IMR-90 (cell line): ENCODE results near the gene GSK3B. TPM values are rescaled to one million over a fixed set of nuclear protein-coding genes. Genes with fewer than 3 reads are reported as not detected.

Experiments
- ATAC-seq: fragments of 200-7000 bp; cut with Tn5 transposase; 2 replicates; pipeline ENCODE4 v1.9.1; 2020; ENCODE audit warnings: low read depth, mild to moderate bottlenecking, moderate library complexity
- BruUV-seq: library from RNA; stranded (reverse); fragments of 400-500 nt; replicated peaks from 2 replicates; lab custom pipeline; 2021; lab: Mats Ljungman, UMichigan
- CTCF ChIA-PET: fragments of 300-600 bp; formaldehyde crosslinking; extraction: SDS; loops from one replicate; lab custom pipeline; 2021; ENCODE audit warnings: antibody characterized with exemption; lab: Yijun Ruan, JAX
- POLR2A ChIA-PET: fragments of 300-600 bp; sonication (Branson Sonifier 250); formaldehyde crosslinking; loops from one replicate; lab custom pipeline; 2022; ENCODE audit warnings: antibody characterized with exemption; ENCODE audit not compliant: unreplicated experiment; lab: Charles Lee
- DNase-seq: peaks from one replicate; pipeline ENCODE4 v3.0.0; 2013
- H2AFZ ChIP-seq: replicated peaks from 2 replicates; pipeline ENCODE3; 2013; ENCODE audit warnings: low read length, mild to moderate bottlenecking; ENCODE audit not compliant: poor library complexity
- H2AK5ac ChIP-seq: 2 replicates; pipeline ENCODE4 v1.6.1; 2013; ENCODE audit warnings: low read depth, low read length, inconsistent platforms
- H2AK9ac ChIP-seq: replicated peaks from 2 replicates; pipeline ENCODE3; 2013; ENCODE audit warnings: mild to moderate bottlenecking, low read depth, low read length, moderate library complexity; ENCODE audit not compliant: poor library complexity
- H2BK120ac ChIP-seq: 2 replicates; pipeline ENCODE4 v1.6.1; 2013; ENCODE audit warnings: low read depth, low read length, inconsistent platforms
- H2BK15ac ChIP-seq: 3 replicates; pipeline ENCODE4 v1.6.1; 2013; ENCODE audit warnings: low read depth, low read length, inconsistent platforms
- H2BK20ac ChIP-seq: 2 replicates; pipeline ENCODE4 v1.6.1; 2013; ENCODE audit warnings: low read depth, mild to moderate bottlenecking, inconsistent platforms, low read length, moderate library complexity
- H2BK5ac ChIP-seq: 2 replicates; pipeline ENCODE4 v1.6.1; 2013; ENCODE audit warnings: mild to moderate bottlenecking, low read depth, low read length, inconsistent platforms; ENCODE audit not compliant: poor library complexity, severe bottlenecking
- H3K14ac ChIP-seq: replicated peaks from 2 replicates; pipeline ENCODE4 v1.6.1; 2013; ENCODE audit warnings: low read depth, low read length, inconsistent platforms
- H3K18ac ChIP-seq: 2 replicates; pipeline ENCODE4 v1.6.1; 2013; ENCODE audit warnings: low read depth, low read length, control low read depth
- H3K23ac ChIP-seq: 2 replicates; pipeline ENCODE4 v1.6.1; 2013; ENCODE audit warnings: low read depth, low read length, inconsistent platforms
- H3K27ac ChIP-seq: 2 replicates; pipeline ENCODE4 v1.5.1; 2013; ENCODE audit warnings: mild to moderate bottlenecking, control low read depth, low read length; ENCODE audit not compliant: insufficient read depth
- H3K27me3 ChIP-seq: 2 replicates; pipeline ENCODE4 v1.6.1; 2013; ENCODE audit warnings: low read length; ENCODE audit not compliant: control insufficient read depth, insufficient read depth
- H3K36me3 ChIP-seq: 2 replicates; pipeline ENCODE4 v1.6.1; 2013; ENCODE audit warnings: low read length, mixed read lengths; ENCODE audit not compliant: control insufficient read depth, insufficient read depth
- H3K4ac ChIP-seq: 2 replicates; pipeline ENCODE4 v1.6.1; 2013; ENCODE audit warnings: low read depth, low read length, inconsistent platforms
- H3K4me1 ChIP-seq: 2 replicates; pipeline ENCODE4 v1.6.1; 2013; ENCODE audit warnings: low read length, mixed read lengths; ENCODE audit not compliant: control insufficient read depth, insufficient read depth
- H3K4me2 ChIP-seq: 2 replicates; pipeline ENCODE4 v1.6.1; 2013; ENCODE audit warnings: low read depth, mild to moderate bottlenecking, control low read depth, low read length, moderate library complexity
- H3K4me3 ChIP-seq: 2 replicates; pipeline ENCODE4 v1.5.1; 2013; ENCODE audit warnings: low read depth, mild to moderate bottlenecking, control low read depth, low read length, moderate library complexity; ENCODE audit not compliant: insufficient read depth
- H3K56ac ChIP-seq: 2 replicates; pipeline ENCODE4 v1.6.1; 2013; ENCODE audit warnings: low read length, inconsistent platforms; ENCODE audit not compliant: insufficient read depth; ENCODE audit errors: extremely low read depth
- H3K79me1 ChIP-seq, 2 experiments: 2 replicates each; pipeline ENCODE4 v1.6.1; 2013; ENCODE audit warnings: low read length in 2 of 2, inconsistent platforms in 1 of 2, low read depth in 1 of 2
- H3K9ac ChIP-seq: 2 replicates; pipeline ENCODE4 v1.6.1; 2013; ENCODE audit warnings: low read depth, low read length, control low read depth
- H3K9me1 ChIP-seq: 2 replicates; pipeline ENCODE4 v1.6.1; 2013; ENCODE audit warnings: low read length, inconsistent platforms; ENCODE audit not compliant: insufficient read depth
- H3K9me3 ChIP-seq: 2 replicates; pipeline ENCODE4 v1.6.1; 2013; ENCODE audit warnings: low read length; ENCODE audit not compliant: control insufficient read depth, insufficient read depth
- H4K20me1 ChIP-seq: 2 replicates; pipeline ENCODE4 v1.6.1; 2013; ENCODE audit warnings: low read length, inconsistent platforms; ENCODE audit not compliant: insufficient read depth
- H4K5ac ChIP-seq: 2 replicates; pipeline ENCODE4 v1.6.1; 2013; ENCODE audit warnings: mild to moderate bottlenecking, low read depth, low read length, control low read depth
- H4K8ac ChIP-seq, 2 experiments: 2 replicates each; pipeline ENCODE4 v1.6.1; 2013; ENCODE audit warnings: low read depth in 2 of 2, low read length in 2 of 2, control low read depth in 1 of 2, inconsistent platforms in 1 of 2
- H4K91ac ChIP-seq: 2 replicates; pipeline ENCODE4 v1.6.1; 2013; ENCODE audit warnings: low read depth, low read length, inconsistent platforms; ENCODE audit not compliant: insufficient read depth
- BHLHE40 ChIP-seq: fragments of 150-350 bp; IDR thresholded peaks from 2 replicates; pipeline ENCODE4 v1.6.1; 2016; ENCODE audit warnings: mild to moderate bottlenecking, low read depth, low read length
- CEBPB ChIP-seq: IDR thresholded peaks from 2 replicates; pipeline ENCODE4 v1.6.1; 2012; ENCODE audit warnings: low read depth, low read length, improper control_type of control experiment
- CHD1 ChIP-seq: IDR thresholded peaks from 2 replicates; pipeline ENCODE4 v1.6.1; 2012; ENCODE audit warnings: low read depth, low read length, improper control_type of control experiment
- CTCF ChIP-seq: conservative IDR thresholded peaks from 2 replicates; pipeline ENCODE4 v1.5.1; 2012; ENCODE audit warnings: mild to moderate bottlenecking, low read depth, low read length, improper control_type of control experiment
- ELK1 ChIP-seq: fragments of 150-350 bp; IDR thresholded peaks from 2 replicates; pipeline ENCODE4 v1.6.1; 2016; ENCODE audit warnings: low read depth, mild to moderate bottlenecking, low read length, moderate library complexity, borderline replicate concordance
- FOS ChIP-seq: fragments of 150-350 bp; IDR thresholded peaks from 2 replicates; pipeline ENCODE4 v1.6.1; 2016; ENCODE audit warnings: low read depth, low read length
- MAFK ChIP-seq: IDR thresholded peaks from 2 replicates; pipeline ENCODE4 v1.6.1; 2012; ENCODE audit warnings: low read depth, low read length, improper control_type of control experiment
- MAZ ChIP-seq: IDR thresholded peaks from 2 replicates; pipeline ENCODE4 v1.6.1; 2012; ENCODE audit warnings: low read depth, mild to moderate bottlenecking, low read length, improper control_type of control experiment, moderate library complexity, borderline replicate concordance
- MXI1 ChIP-seq: IDR thresholded peaks from 2 replicates; pipeline ENCODE4 v1.6.1; 2012; ENCODE audit warnings: low read depth, mild to moderate bottlenecking, low read length, moderate library complexity, borderline replicate concordance
- NFE2L2 ChIP-seq: fragments of 150-350 bp; IDR thresholded peaks from 2 replicates; pipeline ENCODE4 v1.6.1; 2016; ENCODE audit warnings: low read depth, mild to moderate bottlenecking, low read length
- POLR2A ChIP-seq: IDR thresholded peaks from 2 replicates; pipeline ENCODE4 v1.6.1; 2012; ENCODE audit warnings: mild to moderate bottlenecking, low read depth, low read length
- RAD21 ChIP-seq: IDR thresholded peaks from 2 replicates; pipeline ENCODE4 v1.6.1; 2012; ENCODE audit warnings: low read length, improper control_type of control experiment
- RCOR1 ChIP-seq: IDR thresholded peaks from 2 replicates; pipeline ENCODE4 v1.6.1; 2012; ENCODE audit warnings: mild to moderate bottlenecking, low read length, improper control_type of control experiment; ENCODE audit not compliant: insufficient replicate concordance
- RFX5 ChIP-seq: IDR thresholded peaks from 2 replicates; pipeline ENCODE4 v1.8.0; 2012; ENCODE audit warnings: low read depth, mild to moderate bottlenecking, low read length, moderate library complexity
- SMC3 ChIP-seq: fragments of 150-350 bp; IDR thresholded peaks from 2 replicates; pipeline ENCODE4 v1.6.1; 2016; ENCODE audit warnings: low read depth, mild to moderate bottlenecking, antibody characterized with exemption, low read length, moderate library complexity
- USF2 ChIP-seq: fragments of 150-350 bp; IDR thresholded peaks from 2 replicates; pipeline ENCODE4 v1.6.1; 2017; ENCODE audit warnings: mild to moderate bottlenecking, antibody characterized with exemption, low read length, low read depth
- WGBS, 2 experiments: methylation state at CpG; one replicate each; pipeline versions ENCODE4 v1.1.5 to v1.1.7; 2013; ENCODE audit warnings: missing lambda C conversion rate in 2 of 2; ENCODE audit not compliant: insufficient read length in 1 of 2; ENCODE audit errors: extremely low coverage in 2 of 2; 5-methylcytosine and 5-hydroxymethylcytosine counted together
- dilution Hi-C: fragments of 300-500 bp; cut with HindIII; formaldehyde crosslinking; loops from one replicate; pipeline ENCODE4 v1.14.3; 2018; ENCODE audit warnings: low sequenced_read_pairs; ENCODE audit not compliant: unreplicated experiment
- in situ Hi-C: fragments of 300-500 bp; cut with MboI; formaldehyde crosslinking; loops from 3 replicates; pipeline ENCODE4 v1.14.3; 2019; ENCODE audit warnings: low sequenced_read_pairs, inconsistent platforms, mixed read lengths
- intact Hi-C: fragments of 100-400 bp; cut with micrococcal nuclease; formaldehyde crosslinking; loops from 2 replicates; pipeline ENCODE4 v1.10.0; 2022
- polyA plus RNA-seq, 3 experiments: library from polyadenylated mRNA; depleted of rRNA; stranded (reverse); fragments of >200 nt; gene quantifications; 2 replicates each; pipeline ENCODE4 v1.2.3, GENCODE V29; 2012; ENCODE audit warnings: low replicate concordance in 1 of 3
- total RNA-seq: library from RNA; depleted of rRNA; stranded (reverse); fragments of >200 nt; gene quantifications from 2 replicates; pipeline ENCODE4 v1.2.3, GENCODE V29; 2012

Gene GSK3B
- total and polyA plus RNA-seq, 2 of the 4 experiments (the other 2 are of a cell fraction): 19.2 to 33.2 TPM

- peaks cover 11% of the 10 kb centered on the region; the same call in 1 of the 2 replicates for H3K36me3 ChIP-seq
- ChIA-PET POLR2A (no interaction called here), CTCF (no interaction called here)
- H3K4me3 ChIP-seq: no peak overlapping the region
- no peak overlapping the region for H2AK9ac ChIP-seq
- H3K18ac ChIP-seq: no peak overlapping the region
- H3K4ac ChIP-seq: no peak overlapping the region
- no peak overlapping the region for H2AK5ac ChIP-seq
- H3K27ac ChIP-seq: no peak overlapping the region
- in situ Hi-C loops (no loop called here), intact Hi-C loops (no loop called here), dilution Hi-C loops (no loop called here)
- no TSS peak for BruUV-seq
- H3K9ac ChIP-seq: no peak overlapping the region
- H3K79me1 ChIP-seq: peaks cover 4 to 16% of the 10 kb centered on the region in 2 experiments; a peak in 2 of 4 replicates
- no peak overlapping the region for H3K23ac ChIP-seq
- H2BK15ac ChIP-seq: no peak overlapping the region
- no peak for DNase-seq
- no peaks in the 10 kb centered on the region; the same call in 1 of the 2 replicates for H4K20me1 ChIP-seq
- H3K9me3 ChIP-seq: peaks cover 4% of the 10 kb centered on the region
- no peak overlapping the region for H3K4me2 ChIP-seq
- ATAC-seq: no peak
- no peak overlapping the region for H2BK5ac ChIP-seq
- TF ChIP-seq MAFK (no peak), CHD1 (no peak), RFX5 (no peak), MAZ (no peak), FOS (no peak), ELK1 (no peak), POLR2A (no peak), BHLHE40 (no peak), RAD21 (no peak), SMC3 (no peak), RCOR1 (no peak), CTCF (no peak), USF2 (no peak), NFE2L2 (no peak), MXI1 (no peak), CEBPB (no peak)
- no peak overlapping the region for H4K5ac ChIP-seq
- H3K9me1 ChIP-seq: no peaks in the 10 kb centered on the region
- H3K27me3 ChIP-seq: no peaks in the 10 kb centered on the region
- H4K8ac ChIP-seq: no peak overlapping the region
- WGBS, 2 experiments: 100% methylated on average over 2 of the region's 4 CpGs; no CpG with 5 or more reads in 1 of the 2 experiments
- no peak overlapping the region for H4K91ac ChIP-seq
- H3K14ac ChIP-seq: no peak overlapping the region
- H3K56ac ChIP-seq: no peak overlapping the region
- H2BK120ac ChIP-seq: no peak overlapping the region
- H3K4me1 ChIP-seq: no peaks in the 10 kb centered on the region
- H2AFZ ChIP-seq: no peak overlapping the region
- no peak overlapping the region for H2BK20ac ChIP-seq
Observed at GRCh38 chr3:119884161-119884557, 210.1 kb downstream of the GSK3B start.
